NT2/D1 (cell line): Measurements from ENCODE around the gene PIP5KL1.

Source experiments
- SUZ12 ChIP-seq: IDR thresholded peaks from 2 replicates; pipeline ENCODE4 v1.6.1; 2011; ENCODE audit not compliant: insufficient read length, insufficient read depth; ENCODE audit errors: extremely low read depth
- YY1 ChIP-seq: IDR thresholded peaks from 2 replicates; pipeline ENCODE4 v1.6.1; 2011; ENCODE audit not compliant: insufficient read length, insufficient read depth
- ZNF274 ChIP-seq: IDR thresholded peaks from 2 replicates; pipeline ENCODE4 v1.6.1; 2011; ENCODE audit warnings: mild to moderate bottlenecking, low read depth, low read length

DNA sequence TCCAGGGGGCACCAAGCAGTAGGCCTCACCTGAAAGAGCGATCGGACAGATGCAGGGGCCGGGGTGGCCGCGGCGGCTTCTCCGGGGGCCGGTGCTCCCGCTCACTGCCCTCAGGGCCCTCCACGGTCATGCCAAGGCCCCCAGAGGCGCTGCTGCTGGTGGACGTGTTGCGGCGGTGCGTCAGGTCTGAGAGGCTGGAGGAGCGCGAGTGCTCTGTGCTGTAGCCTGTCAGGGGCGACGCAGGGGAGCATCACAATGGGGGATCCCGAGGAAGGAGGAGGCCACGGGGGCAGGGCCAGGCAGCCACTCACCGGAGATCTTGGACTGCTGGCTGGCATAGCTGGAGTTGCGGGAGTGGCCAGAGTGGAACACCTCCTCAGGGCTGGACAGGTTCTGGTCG is 14.8 kb upstream of the PIP5KL1 start:
- TF ChIP-seq YY1 (no peak), SUZ12 (no peak), ZNF274 (no peak)
